Astrocyte (in vitro differentiated cells and primary cell): ENCODE data around the gene CMIP. TPM values are rescaled to one million over a fixed set of nuclear protein-coding genes. Genes with fewer than 3 reads are reported as not detected.

Source experiments
- DNase-seq: peaks from one replicate; pipeline ENCODE4 v3.0.0-alpha.2; 2010; ENCODE audit warnings: low read depth
- FAIRE-seq: peaks from 2 replicates; lab custom pipeline; 2011; peaks lifted over from hg19 to GRCh38; lab: Jason Lieb, UNC
- H2AFZ ChIP-seq: 2 replicates; pipeline ENCODE4 v1.6.0; 2012; ENCODE audit warnings: low read depth, low read length, inconsistent platforms
- H3K27ac ChIP-seq: 2 replicates; pipeline ENCODE4 v1.5.1; 2011; ENCODE audit warnings: low read depth, low read length, inconsistent platforms
- H3K27me3 ChIP-seq: 2 replicates; pipeline ENCODE4 v1.6.0; 2011; ENCODE audit warnings: low read length, inconsistent platforms; ENCODE audit not compliant: insufficient read depth
- H3K36me3 ChIP-seq: 2 replicates; pipeline ENCODE4 v1.5.1; 2011; ENCODE audit warnings: low read length, inconsistent platforms; ENCODE audit not compliant: insufficient read depth
- H3K4me1 ChIP-seq: 2 replicates; pipeline ENCODE4 v1.5.1; 2011; ENCODE audit warnings: low read length, inconsistent platforms; ENCODE audit not compliant: insufficient read depth
- H3K4me2 ChIP-seq: 2 replicates; pipeline ENCODE4 v1.6.0; 2012; ENCODE audit warnings: low read length, inconsistent platforms
- H3K4me3 ChIP-seq: 2 replicates; pipeline ENCODE4 v1.5.1; 2011; ENCODE audit warnings: low read depth, mild to moderate bottlenecking, low read length, inconsistent platforms; ENCODE audit not compliant: insufficient read depth
- H3K79me2 ChIP-seq: 2 replicates; pipeline ENCODE4 v1.6.0; 2012; ENCODE audit warnings: mild to moderate bottlenecking, low read length, inconsistent platforms; ENCODE audit not compliant: insufficient read depth
- H3K9ac ChIP-seq: 2 replicates; pipeline ENCODE4 v1.6.0; 2012; ENCODE audit warnings: mild to moderate bottlenecking, low read length, inconsistent platforms
- H3K9me3 ChIP-seq: 2 replicates; pipeline ENCODE4 v1.5.1; 2012; ENCODE audit warnings: low read depth, mild to moderate bottlenecking, low read length, inconsistent platforms; ENCODE audit not compliant: insufficient read depth
- H4K20me1 ChIP-seq: 2 replicates; pipeline ENCODE4 v1.6.0; 2012; ENCODE audit warnings: low read length, inconsistent platforms; ENCODE audit not compliant: insufficient read depth
- H3K27ac Mint-ChIP-seq: one replicate; pipeline ENCODE4 v1.8.0; 2021; ENCODE audit warnings: mild to moderate bottlenecking, mixed read lengths; ENCODE audit not compliant: unreplicated experiment
- H3K27me3 Mint-ChIP-seq: one replicate; pipeline ENCODE4 v1.8.0; 2021; ENCODE audit warnings: low read depth, mixed read lengths; ENCODE audit not compliant: unreplicated experiment
- H3K36me3 Mint-ChIP-seq: one replicate; pipeline ENCODE4 v1.8.0; 2021; ENCODE audit warnings: low read depth, mixed read lengths; ENCODE audit not compliant: unreplicated experiment
- H3K4me1 Mint-ChIP-seq: one replicate; pipeline ENCODE4 v1.8.0; 2021; ENCODE audit warnings: low read depth, mixed read lengths; ENCODE audit not compliant: unreplicated experiment
- H3K4me3 Mint-ChIP-seq: one replicate; pipeline ENCODE4 v1.8.0; 2021; ENCODE audit warnings: mild to moderate bottlenecking, moderate library complexity, mixed read lengths; ENCODE audit not compliant: unreplicated experiment
- H3K9me3 Mint-ChIP-seq: one replicate; pipeline ENCODE4 v1.8.0; 2021; ENCODE audit warnings: mild to moderate bottlenecking, mixed read lengths; ENCODE audit not compliant: unreplicated experiment
- CTCF ChIP-seq: IDR thresholded peaks from 2 replicates; pipeline ENCODE4 v1.5.1; 2011; ENCODE audit warnings: low read depth, mild to moderate bottlenecking, inconsistent platforms, low read length, moderate library complexity; ENCODE audit not compliant: insufficient read depth
- EZH2 ChIP-seq: IDR thresholded peaks from 2 replicates; pipeline ENCODE4 v1.6.1; 2012; ENCODE audit warnings: mild to moderate bottlenecking, low read length, inconsistent platforms; ENCODE audit not compliant: insufficient read depth
- total RNA-seq: library from RNA; stranded (reverse); gene quantifications from 2 replicates; pipeline ENCODE4 v1.2.1, GENCODE V29; 2021

Gene CMIP
- total RNA-seq, 1 donor from 2014 or later: 71.5 TPM

- H3K4me1 ChIP-seq: peaks cover 4% of the 10 kb centered on the region
- peak overlapping the region; percentile 41 for H3K4me3 ChIP-seq
- no peaks in the 10 kb centered on the region for H3K27me3 ChIP-seq
- H3K9me3 ChIP-seq: no peaks in the 10 kb centered on the region
- H3K9ac ChIP-seq: no peak overlapping the region
- no peaks in the 10 kb centered on the region for H4K20me1 ChIP-seq
- no peak overlapping the region for H3K27ac ChIP-seq
- FAIRE-seq: no peak
- no peaks in the 10 kb centered on the region for H3K36me3 ChIP-seq
- no peaks in the 10 kb centered on the region for H3K4me1 Mint-ChIP-seq
- TF ChIP-seq CTCF: peak; percentile 86
- TF ChIP-seq EZH2: no peak
- no peak overlapping the region for H3K27ac Mint-ChIP-seq
- peaks cover 2% of the 10 kb centered on the region for H3K36me3 Mint-ChIP-seq
- H2AFZ ChIP-seq: peak overlapping the region; percentile 51
- peak; percentile 69 for DNase-seq
- H3K27me3 Mint-ChIP-seq: peaks cover 3% of the 10 kb centered on the region
- no peaks in the 10 kb centered on the region for H3K79me2 ChIP-seq
- no peaks in the 10 kb centered on the region for H3K9me3 Mint-ChIP-seq
- H3K4me3 Mint-ChIP-seq: no peak overlapping the region
- peak overlapping the region; percentile 79 for H3K4me2 ChIP-seq
Observed at GRCh38 chr16:81737885-81738536, 293.4 kb downstream of the CMIP start.

GRCh38 chr16:81738783-81739496, 294.3 kb downstream of the CMIP start:
- Mint-ChIP-seq H3K9me3 (no peaks in the 10 kb centered on the region), H3K27ac (no peak overlapping the region), H3K36me3 (peaks cover 2% of the 10 kb centered on the region), H3K27me3 (peaks cover 8% of the 10 kb centered on the region), H3K4me1 (no peaks in the 10 kb centered on the region), H3K4me3 (no peak overlapping the region)
- Histone ChIP-seq H3K36me3 (no peaks in the 10 kb centered on the region), H3K79me2 (no peaks in the 10 kb centered on the region), H3K9me3 (no peaks in the 10 kb centered on the region), H2AFZ (no peak overlapping the region), H3K4me1 (peaks cover 4% of the 10 kb centered on the region), H3K4me3 (no peak overlapping the region), H3K27me3 (no peaks in the 10 kb centered on the region), H3K9ac (no peak overlapping the region), H3K27ac (no peak overlapping the region), H3K4me2 (no peak overlapping the region), H4K20me1 (no peaks in the 10 kb centered on the region)
- TF ChIP-seq EZH2 (no peak), CTCF (no peak)
- DNase-seq (no peak), FAIRE-seq (no peak)

GRCh38 chr16:81739503-81739902, 294.9 kb downstream of the CMIP start:
- Mint-ChIP-seq H3K36me3 (peaks cover 2% of the 10 kb centered on the region), H3K4me3 (no peak overlapping the region), H3K27me3 (peaks cover 8% of the 10 kb centered on the region), H3K4me1 (no peaks in the 10 kb centered on the region), H3K9me3 (no peaks in the 10 kb centered on the region), H3K27ac (no peak overlapping the region)
- H3K27ac ChIP-seq: no peak overlapping the region
- no peak overlapping the region for H3K4me2 ChIP-seq
- no peak overlapping the region for H3K4me3 ChIP-seq
- peaks cover 4% of the 10 kb centered on the region for H3K4me1 ChIP-seq
- TF ChIP-seq EZH2 (no peak), CTCF (no peak)
- H4K20me1 ChIP-seq: no peaks in the 10 kb centered on the region
- H3K79me2 ChIP-seq: no peaks in the 10 kb centered on the region
- no peak overlapping the region for H3K9ac ChIP-seq
- FAIRE-seq (no peak), DNase-seq (no peak)
- H3K27me3 ChIP-seq: no peaks in the 10 kb centered on the region
- no peaks in the 10 kb centered on the region for H3K36me3 ChIP-seq
- H2AFZ ChIP-seq: no peak overlapping the region
- no peaks in the 10 kb centered on the region for H3K9me3 ChIP-seq
